Endothelial cell of umbilical vein (primary cell): ENCODE results near the gene OR2AG1. TPM values are rescaled to one million over a fixed set of nuclear protein-coding genes. Genes with fewer than 3 reads are reported as not detected.

ENCODE experiments used
- BruUV-seq: library from RNA; stranded (reverse); fragments of 400-500 nt; replicated peaks from 2 replicates; lab custom pipeline; 2021; lab: Mats Ljungman, UMichigan
- CTCF ChIA-PET: fragments of 300-600, 350-600 bp; sonication (Branson Sonifier 250); formaldehyde crosslinking; loops from one replicate; lab custom pipeline; 2021; ENCODE audit warnings: antibody characterized with exemption, inconsistent platforms; lab: Charles Lee
- POLR2A ChIA-PET: fragments of 300-600, 350-600 bp; sonication (Branson Sonifier 250); formaldehyde crosslinking; loops from one replicate; lab custom pipeline; 2021; ENCODE audit warnings: antibody characterized with exemption, inconsistent platforms; lab: Charles Lee
- DNase-seq: peaks from one replicate; pipeline ENCODE4 v3.0.0-alpha.2; 2011; ENCODE audit warnings: low read depth, low spot score
- FAIRE-seq: peaks from 2 replicates; lab custom pipeline; 2011; peaks lifted over from hg19 to GRCh38; lab: Jason Lieb, UNC
- H2AFZ ChIP-seq: 2 replicates; pipeline ENCODE4 v1.6.0; 2012; ENCODE audit warnings: low read depth, low read length, control low read depth, inconsistent platforms
- H3K27ac ChIP-seq: 2 replicates; pipeline ENCODE4 v1.5.1; 2011; ENCODE audit warnings: low read depth, mild to moderate bottlenecking, control low read depth, low read length, moderate library complexity; ENCODE audit not compliant: insufficient read depth
- H3K27me3 ChIP-seq, 2 experiments: 2 replicates each; pipeline versions ENCODE4 v1.6.0 to v1.6.1; 2011; ENCODE audit warnings: low read length in 2 of 2, mixed read lengths in 1 of 2; ENCODE audit not compliant: control insufficient read depth in 2 of 2, insufficient read depth in 2 of 2
- H3K36me3 ChIP-seq, 2 experiments: 2 replicates in 1 of 2; 3 replicates in 1 of 2; pipeline ENCODE4 v1.5.1; 2011; ENCODE audit warnings: low read length in 2 of 2, mild to moderate bottlenecking in 1 of 2, moderate library complexity in 1 of 2; ENCODE audit not compliant: control insufficient read depth in 2 of 2, insufficient read depth in 2 of 2; ENCODE audit errors: extremely low read depth in 1 of 2
- H3K4me1 ChIP-seq: 3 replicates; pipeline ENCODE4 v1.5.1; 2011; ENCODE audit warnings: mild to moderate bottlenecking, low read length; ENCODE audit not compliant: control insufficient read depth, insufficient read depth; ENCODE audit errors: extremely low read depth
- H3K4me2 ChIP-seq: 2 replicates; pipeline ENCODE4 v1.6.1; 2011; ENCODE audit warnings: low read length, control low read depth, mixed read lengths; ENCODE audit not compliant: insufficient read depth
- H3K4me3 ChIP-seq, 3 experiments: fragments of 200-600 bp in 1 of 3; sonication (generic), shearing (Covaris generic) in 1 of 3; replicated peaks in 1 of 3; 2 replicates each; pipeline ENCODE4 v1.5.1; 2011 to 2016; ENCODE audit warnings: control low read depth in 3 of 3, low read length in 3 of 3, mild to moderate bottlenecking in 2 of 3, inconsistent platforms in 1 of 3, low read depth in 1 of 3, moderate library complexity in 1 of 3; ENCODE audit not compliant: insufficient read depth in 1 of 3
- H3K79me2 ChIP-seq: 2 replicates; pipeline ENCODE4 v1.6.0; 2012; ENCODE audit warnings: low read length, inconsistent platforms; ENCODE audit not compliant: control insufficient read depth, insufficient read depth
- H3K9ac ChIP-seq: replicated peaks from 2 replicates; pipeline ENCODE3; 2011; ENCODE audit warnings: low read length, control low read depth; ENCODE audit not compliant: insufficient read depth; ENCODE audit errors: extremely low read depth
- H3K9me1 ChIP-seq: replicated peaks from 3 replicates; pipeline ENCODE4 v1.6.0; 2011; ENCODE audit warnings: mild to moderate bottlenecking, low read length; ENCODE audit not compliant: control insufficient read depth, insufficient read depth; ENCODE audit errors: extremely low read depth
- H3K9me3 ChIP-seq: replicated peaks from 2 replicates; pipeline ENCODE4 v1.5.1; 2012; ENCODE audit warnings: low read length, inconsistent platforms; ENCODE audit not compliant: control insufficient read depth, insufficient read depth
- H4K20me1 ChIP-seq: replicated peaks from 2 replicates; pipeline ENCODE3; 2011; ENCODE audit warnings: mild to moderate bottlenecking, low read length; ENCODE audit not compliant: control insufficient read depth, insufficient read depth; ENCODE audit errors: extremely low read depth
- CTCF ChIP-seq, 2 donors: IDR thresholded peaks; 1 replicate in 1 of 2; 2 replicates in 1 of 2; pipeline ENCODE4 v1.5.1; 2011; ENCODE audit warnings: low read length in 2 of 2, mild to moderate bottlenecking in 2 of 2, moderate library complexity in 2 of 2, control low read depth in 1 of 2, inconsistent platforms in 1 of 2, low read depth in 1 of 2; ENCODE audit not compliant: insufficient read depth in 1 of 2; ENCODE audit errors: extremely low read depth in 1 of 2
- EZH2 ChIP-seq: IDR thresholded peaks from 2 replicates; pipeline ENCODE4 v1.6.1; 2012; ENCODE audit warnings: borderline replicate concordance, low read depth, mild to moderate bottlenecking, moderate library complexity, low read length, inconsistent platforms; ENCODE audit not compliant: severe bottlenecking
- FOS ChIP-seq: IDR thresholded peaks from 2 replicates; pipeline ENCODE4 v1.6.1; 2011; ENCODE audit warnings: mild to moderate bottlenecking, low read length, moderate library complexity, borderline replicate concordance; ENCODE audit not compliant: insufficient read depth
- GATA2 ChIP-seq: IDR thresholded peaks from 2 replicates; pipeline ENCODE4 v1.7.0; 2011; ENCODE audit warnings: low read depth, mild to moderate bottlenecking, moderate library complexity, mixed read lengths, low read length; ENCODE audit not compliant: insufficient read length, insufficient read depth
- JUN ChIP-seq: IDR thresholded peaks from 2 replicates; pipeline ENCODE4 v1.6.1; 2011; ENCODE audit warnings: borderline replicate concordance, low read depth; ENCODE audit not compliant: insufficient read length, insufficient read depth
- MYC ChIP-seq: IDR thresholded peaks from one replicate; pipeline ENCODE4 v1.6.1; 2011; ENCODE audit warnings: mild to moderate bottlenecking, low read depth, low read length
- POLR2A ChIP-seq: IDR thresholded peaks from 2 replicates; pipeline ENCODE4 v1.6.1; 2012; ENCODE audit warnings: low read depth, mild to moderate bottlenecking, control low read depth, low read length
- POLR2AphosphoS5 ChIP-seq: IDR thresholded peaks from 2 replicates; pipeline ENCODE4 v1.6.1; 2012; ENCODE audit warnings: low read depth, mild to moderate bottlenecking, control low read depth, low read length, moderate library complexity; ENCODE audit not compliant: insufficient read depth
- dilution Hi-C: fragments of 300-500 bp; cut with MboI; formaldehyde crosslinking; loops from one replicate; pipeline ENCODE4 v1.15.0; 2019; ENCODE audit warnings: low sequenced_read_pairs; ENCODE audit not compliant: extremely low pct_ligation_motif_present
- intact Hi-C: fragments of 100-400 bp; cut with micrococcal nuclease; formaldehyde crosslinking; loops from one replicate; pipeline ENCODE4 v1.10.0; 2022
- polyA plus RNA-seq, 4 experiments: library from polyadenylated mRNA; depleted of rRNA in 3 of 4; stranded (reverse) in 3 of 4; unstranded in 1 of 4; fragments of >200 nt; gene quantifications; 2 replicates each; pipeline versions ENCODE4 v1.2.1 to v1.2.3, GENCODE V29; 2011 to 2012; ENCODE audit warnings: missing spikeins in 1 of 4
- total RNA-seq: library from RNA; stranded (reverse); gene quantifications from 2 replicates; pipeline ENCODE4 v1.2.3, GENCODE V29; 2021
- TF ChIP-seq, protein P1 (sequence below): IDR thresholded peaks from 2 replicates; pipeline ENCODE4 v1.6.1; 2011; ENCODE audit not compliant: insufficient read depth, insufficient read length

The OR2AG1 gene
- total and polyA plus RNA-seq, 2 donors (not counting 3 experiments of a cell fraction or from before 2014, with no cell fraction given): not detected

DNA sequence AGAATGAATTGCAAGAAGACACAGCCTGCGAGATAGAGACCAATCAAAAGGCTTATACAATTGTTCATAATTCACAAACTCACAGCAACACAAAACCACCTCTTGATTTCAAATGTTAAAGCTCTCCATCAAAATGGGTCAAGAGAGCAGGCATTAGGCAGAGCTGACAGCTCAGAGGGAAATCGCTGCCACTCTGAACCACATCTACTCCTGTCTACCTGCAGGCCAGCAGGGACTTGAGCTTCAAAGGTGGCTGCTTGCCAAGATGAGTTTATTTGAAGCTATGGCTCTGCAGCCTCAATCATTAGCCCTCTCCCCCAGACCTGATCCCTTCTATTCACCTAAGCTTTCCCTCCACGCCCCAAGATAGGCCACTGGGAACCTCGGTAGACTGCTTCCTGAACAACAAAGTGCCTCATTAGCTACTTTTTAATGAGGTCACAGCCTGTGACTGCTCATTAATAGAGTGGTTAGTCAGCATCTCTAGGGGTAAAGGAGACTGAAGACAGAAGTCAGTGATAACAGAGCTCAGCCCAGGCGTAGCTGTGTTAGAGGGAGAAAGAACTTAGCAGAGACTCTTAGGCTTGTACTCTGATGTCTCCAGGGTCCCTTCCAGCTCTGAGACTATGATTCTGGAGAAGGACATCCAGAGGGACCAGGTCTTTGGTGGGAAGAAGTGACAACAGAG is 41.5 kb downstream of the OR2AG1 start:
- Histone ChIP-seq H3K4me2 (no peak overlapping the region), H4K20me1 (no peaks in the 10 kb centered on the region), H3K27ac (no peak overlapping the region), H3K4me1 (no peaks in the 10 kb centered on the region), H3K4me3 (no peak overlapping the region), H2AFZ (no peak overlapping the region), H3K9me1 (no peaks in the 10 kb centered on the region), H3K79me2 (no peaks in the 10 kb centered on the region), H3K9ac (no peak overlapping the region), H3K9me3 (no peaks in the 10 kb centered on the region), H3K27me3 (no peaks in the 10 kb centered on the region), H3K36me3 (no peaks in the 10 kb centered on the region)
- ChIA-PET POLR2A (no interaction called here), CTCF (interaction anchor here (1.0 to 3.8 kb wide), 3 partner anchors 9 to 69 kb away, joined by 3 to 27 read pairs (median 3); no protein-coding TSS in a partner anchor)
- dilution Hi-C loops (no loop called here), intact Hi-C loops (no loop called here)
- TF ChIP-seq FOS (no peak), POLR2A (no peak), GATA2 (no peak)
- TF ChIP-seq, protein P1, sequence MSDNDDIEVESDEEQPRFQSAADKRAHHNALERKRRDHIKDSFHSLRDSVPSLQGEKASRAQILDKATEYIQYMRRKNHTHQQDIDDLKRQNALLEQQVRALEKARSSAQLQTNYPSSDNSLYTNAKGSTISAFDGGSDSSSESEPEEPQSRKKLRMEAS: no peak
- FAIRE-seq (no peak), DNase-seq (no peak)
- no TSS peak for BruUV-seq

DNA sequence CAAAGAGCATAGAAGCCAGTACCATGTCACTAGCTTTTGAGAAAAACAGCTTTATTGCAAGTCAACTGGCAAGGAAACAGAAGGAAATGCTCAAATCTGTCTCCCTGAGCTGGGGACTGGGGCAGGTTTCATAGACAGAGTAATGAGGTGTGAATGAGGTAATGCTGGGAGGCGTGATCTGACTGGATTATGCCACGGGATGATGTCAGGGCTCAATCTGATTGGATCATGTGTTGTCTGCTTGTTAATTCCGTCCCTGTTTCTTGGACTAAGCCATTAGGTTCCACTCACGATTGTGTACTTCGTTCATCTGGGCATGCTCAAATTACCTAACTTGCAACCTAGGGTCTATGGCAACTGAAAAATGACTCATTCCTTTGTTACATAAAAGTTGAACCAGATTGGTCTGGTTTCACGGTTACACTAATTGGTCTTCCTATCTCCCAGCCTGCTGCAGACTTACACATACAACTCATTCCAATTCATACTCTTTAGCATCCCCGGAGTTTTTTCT is 42.5 kb downstream of the OR2AG1 start:
- no peak overlapping the region for H3K9ac ChIP-seq
- H3K36me3 ChIP-seq: no peaks in the 10 kb centered on the region
- no TSS peak for BruUV-seq
- H4K20me1 ChIP-seq: no peaks in the 10 kb centered on the region
- no peak for TF ChIP-seq CTCF (IDR thresholded peaks at IDR 0.05; ENCODE audit: extremely low read depth in 1 of 2, insufficient read depth in 1 of 2, low read depth in 1 of 2, low read length in 2 of 2)
- TF ChIP-seq POLR2A: no peak
- no peak for TF ChIP-seq FOS
- TF ChIP-seq JUN: no peak
- TF ChIP-seq, protein P1: no peak
- TF ChIP-seq POLR2AphosphoS5: no peak
- no peak for TF ChIP-seq EZH2
- no peak for TF ChIP-seq GATA2
- TF ChIP-seq MYC: no peak
- H3K4me2 ChIP-seq: no peak overlapping the region
- ChIA-PET CTCF (interaction anchor here (1.3 to 3.8 kb wide), 2 partner anchors 8 to 13 kb away, joined by 3 to 27 read pairs; no protein-coding TSS in a partner anchor), POLR2A (no interaction called here)
- no peaks in the 10 kb centered on the region for H3K9me3 ChIP-seq
- intact Hi-C loops (no loop called here), dilution Hi-C loops (no loop called here)
- H3K79me2 ChIP-seq: no peaks in the 10 kb centered on the region
- FAIRE-seq: no peak
- H3K27ac ChIP-seq: no peak overlapping the region
- H2AFZ ChIP-seq: no peak overlapping the region
- no peaks in the 10 kb centered on the region for H3K9me1 ChIP-seq
- no peaks in the 10 kb centered on the region for H3K4me1 ChIP-seq
- no peak overlapping the region for H3K4me3 ChIP-seq
- DNase-seq: no peak
- H3K27me3 ChIP-seq: no peaks in the 10 kb centered on the region
